Mesothelial cell of epicardium (in vitro differentiated cells): ENCODE results near the gene VSX1. TPM values are rescaled to one million over a fixed set of nuclear protein-coding genes. Genes with fewer than 3 reads are reported as not detected.

Source experiments
- DNase-seq, 2 experiments: peaks; one replicate each; pipeline ENCODE4 v3.0.0; 2021; ENCODE audit warnings: low spot score in 2 of 2; ENCODE audit not compliant: unreplicated experiment in 2 of 2
- H3K27ac Mint-ChIP-seq: 2 replicates; pipeline ENCODE4 v1.8.0; 2021; ENCODE audit warnings: mixed read lengths
- H3K27me3 Mint-ChIP-seq: 2 replicates; pipeline ENCODE4 v1.8.0; 2021; ENCODE audit warnings: low read depth, mixed read lengths
- H3K36me3 Mint-ChIP-seq: 2 replicates; pipeline ENCODE4 v1.8.0; 2021; ENCODE audit warnings: mixed read lengths
- H3K4me1 Mint-ChIP-seq: 2 replicates; pipeline ENCODE4 v1.8.0; 2021; ENCODE audit warnings: mixed read lengths
- H3K4me3 Mint-ChIP-seq: 2 replicates; pipeline ENCODE4 v1.8.0; 2021; ENCODE audit warnings: mild to moderate bottlenecking, moderate library complexity, mixed read lengths
- H3K9me3 Mint-ChIP-seq: 2 replicates; pipeline ENCODE4 v1.8.0; 2021; ENCODE audit warnings: mixed read lengths
- CTCF ChIP-seq: fragments of 200-600 bp; sonication (generic); IDR thresholded peaks from one replicate; pipeline ENCODE4 v1.5.0; 2021; ENCODE audit warnings: antibody characterized with exemption; ENCODE audit not compliant: unreplicated experiment
- total RNA-seq: library from RNA; stranded (reverse); gene quantifications from 3 replicates; pipeline ENCODE4 v1.2.1, GENCODE V29; 2021

The VSX1 gene
- total RNA-seq, 1 donor from 2014 or later, result not detected

DNA sequence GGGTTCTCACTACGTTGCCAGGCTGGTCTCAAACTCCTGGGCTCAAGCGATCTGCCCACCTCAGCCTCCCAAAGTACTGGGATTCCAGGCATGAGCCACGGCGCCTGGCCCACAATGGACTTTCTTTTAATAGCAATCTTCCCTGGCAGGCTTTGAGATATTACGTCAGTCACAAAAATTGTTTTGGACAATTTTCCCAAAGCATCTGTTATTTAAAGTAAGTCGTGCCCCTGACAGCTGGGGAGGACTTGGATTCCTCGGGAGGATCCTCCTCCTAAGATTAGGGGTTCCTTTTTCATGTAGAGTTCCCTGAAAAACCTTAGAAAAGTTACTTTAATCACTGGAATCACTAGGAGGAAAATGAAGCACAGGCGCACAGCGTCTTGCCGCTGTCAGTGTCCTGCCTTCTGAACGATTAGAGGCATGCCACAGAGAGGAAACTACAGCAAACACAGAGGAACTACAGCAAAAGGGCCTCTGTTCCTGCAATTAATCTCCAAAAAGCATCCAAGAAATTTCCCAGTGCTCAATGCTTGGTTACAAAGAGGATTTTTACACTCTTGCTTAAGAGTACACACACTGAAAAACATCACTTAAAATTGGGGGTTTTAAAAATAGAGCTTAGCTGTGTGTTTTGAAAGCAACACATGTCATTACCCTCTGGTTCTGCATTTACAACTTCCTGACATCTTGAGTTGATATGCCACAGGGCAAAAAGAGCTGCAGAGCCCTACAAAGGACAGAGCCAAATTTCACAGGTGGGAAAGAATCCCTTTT lies 28.5 kb downstream of the VSX1 start:
- no peak for DNase-seq
- H3K36me3 Mint-ChIP-seq, result no peaks in the 10 kb centered on the region
- H3K9me3 Mint-ChIP-seq, result no peaks in the 10 kb centered on the region
- no peak overlapping the region for H3K27ac Mint-ChIP-seq
- no peak overlapping the region for H3K4me3 Mint-ChIP-seq
- TF ChIP-seq CTCF, result no peak
- H3K4me1 Mint-ChIP-seq, result peaks cover 4% of the 10 kb centered on the region
- peaks cover 94% of the 10 kb centered on the region for H3K27me3 Mint-ChIP-seq

DNA sequence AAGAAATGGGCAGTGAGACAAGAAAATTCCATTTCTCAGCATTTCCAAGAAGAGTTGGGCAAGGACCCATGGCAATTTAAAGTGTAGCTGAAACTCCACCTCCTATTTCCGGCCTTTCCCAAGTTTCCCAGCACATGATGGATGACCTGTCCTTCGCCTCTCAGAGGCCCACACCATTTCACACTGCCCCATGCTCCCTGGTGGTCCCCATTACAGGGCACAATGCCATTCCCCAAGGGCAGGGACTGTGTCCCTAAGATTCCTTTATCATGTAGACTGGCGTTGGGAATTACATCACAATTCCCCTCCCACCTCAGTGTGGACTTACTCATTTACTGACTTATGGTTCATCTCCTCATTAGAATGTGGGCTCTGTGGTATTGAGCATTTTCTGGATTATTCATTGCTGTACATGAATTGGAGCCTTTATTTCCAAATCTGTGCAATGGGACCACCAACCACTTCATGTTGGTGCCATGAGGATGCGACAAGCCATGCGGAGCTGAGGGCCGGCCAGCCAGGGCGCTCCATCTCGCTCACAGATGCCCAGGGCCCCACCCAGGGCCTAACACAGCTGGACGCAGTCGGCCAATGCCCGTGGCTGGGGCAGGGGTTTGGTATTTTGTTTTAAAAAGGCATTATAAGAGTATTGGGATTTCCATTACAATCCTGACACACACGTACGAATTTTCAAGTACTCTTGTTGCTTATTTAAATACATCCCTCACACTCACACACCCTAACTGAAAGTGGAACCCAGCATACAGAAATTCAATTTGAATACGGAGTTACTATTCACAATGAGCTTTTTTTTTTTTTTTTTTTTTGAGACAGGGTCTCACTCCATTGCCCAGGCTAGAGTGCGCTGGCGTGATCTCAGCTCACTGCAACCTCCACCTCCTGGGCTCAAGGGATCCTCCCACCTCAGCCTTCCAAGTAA lies 29.4 kb downstream of the VSX1 start:
- Mint-ChIP-seq H3K4me1 (peaks cover 4% of the 10 kb centered on the region), H3K36me3 (no peaks in the 10 kb centered on the region), H3K27me3 (peaks cover 93% of the 10 kb centered on the region), H3K27ac (no peak overlapping the region), H3K9me3 (no peaks in the 10 kb centered on the region), H3K4me3 (no peak overlapping the region)
- TF ChIP-seq CTCF, result no peak
- no peak for DNase-seq

DNA sequence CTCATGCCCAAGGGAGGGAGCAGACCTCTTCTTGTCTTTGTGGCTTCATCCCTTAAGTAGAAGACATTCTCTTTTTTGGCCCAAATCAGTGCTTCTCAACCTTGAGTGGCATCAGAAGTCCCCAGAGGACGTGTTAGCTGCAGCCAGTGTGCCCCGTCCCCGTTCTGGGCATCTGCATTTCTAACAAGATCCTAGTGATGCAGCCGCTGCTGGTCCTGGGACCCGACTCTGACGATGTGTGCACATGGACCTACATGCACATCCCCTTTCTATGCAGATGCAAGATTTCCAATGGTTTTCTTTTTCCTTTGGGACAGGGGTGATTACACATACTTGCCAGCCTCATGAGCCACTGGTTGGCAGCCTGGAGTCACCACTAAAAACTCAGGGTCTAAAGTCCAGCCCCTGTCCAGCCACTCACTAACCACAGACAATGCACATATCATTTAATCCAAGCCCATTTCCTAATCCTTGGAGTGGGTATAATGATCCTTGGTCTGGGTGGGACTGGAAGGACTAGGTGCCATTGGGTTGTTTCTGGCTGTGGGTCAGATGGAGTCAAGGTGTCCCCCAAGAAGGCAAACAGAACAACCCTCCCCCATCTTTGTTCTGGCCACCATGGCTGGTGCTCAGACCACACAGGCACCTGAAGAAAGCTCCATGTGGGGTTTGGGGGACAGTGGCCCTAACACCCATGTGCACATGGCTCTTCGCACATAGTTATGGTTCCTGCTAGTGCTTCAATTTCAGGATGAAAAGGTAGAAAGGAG lies 30.4 kb downstream of the VSX1 start:
- Mint-ChIP-seq H3K4me3 (no peak overlapping the region), H3K9me3 (no peaks in the 10 kb centered on the region)

GRCh38 chr20:25050501-25051350 lies 31.2 kb downstream of the VSX1 start:
- no peak overlapping the region for H3K27ac Mint-ChIP-seq
- H3K4me3 Mint-ChIP-seq, result no peak overlapping the region
- no peaks in the 10 kb centered on the region for H3K36me3 Mint-ChIP-seq
- no peak for DNase-seq
- H3K9me3 Mint-ChIP-seq, result no peaks in the 10 kb centered on the region
- H3K27me3 Mint-ChIP-seq, result peaks cover 87% of the 10 kb centered on the region
- H3K4me1 Mint-ChIP-seq, result peaks cover 4% of the 10 kb centered on the region
- no peak for TF ChIP-seq CTCF

More for the DNA sequence above, 30.4 kb downstream of the VSX1 start:
- Mint-ChIP-seq H3K36me3 (no peaks in the 10 kb centered on the region), H3K27me3 (peaks cover 92% of the 10 kb centered on the region), H3K4me1 (peaks cover 4% of the 10 kb centered on the region), H3K27ac (no peak overlapping the region)
- no peak for TF ChIP-seq CTCF
- DNase-seq, result no peak

- Mint-ChIP-seq H3K4me3 (no peak overlapping the region), H3K27me3 (peaks cover 84% of the 10 kb centered on the region), H3K27ac (no peak overlapping the region), H3K9me3 (no peaks in the 10 kb centered on the region), H3K4me1 (peaks cover 4% of the 10 kb centered on the region), H3K36me3 (no peaks in the 10 kb centered on the region)
- DNase-seq, result no peak
- no peak for TF ChIP-seq CTCF
These were observed 31.9 kb downstream of the VSX1 start for GRCh38 chr20:25050082-25050481.
